Stimulated activated CD8-positive, alpha-beta memory T cell treated with anti-CD3 and anti-CD28 coated beads, Interleukin-2, amount 100 ng/mL, for 48 hours (primary cell): Measurements from ENCODE around the gene CYB5R4.
"Not testable (repeated sequence)": the region's sequence is repeated elsewhere in the genome, so short reads cannot be mapped to it uniquely, and the experiment has no call there.

Experiments used
- DNase-seq, 2 donors: peaks; one replicate each; pipeline ENCODE4 v3.0.0-alpha.2; 2020; ENCODE audit warnings: low read depth in 2 of 2

CYB5R4 gene

DNA sequence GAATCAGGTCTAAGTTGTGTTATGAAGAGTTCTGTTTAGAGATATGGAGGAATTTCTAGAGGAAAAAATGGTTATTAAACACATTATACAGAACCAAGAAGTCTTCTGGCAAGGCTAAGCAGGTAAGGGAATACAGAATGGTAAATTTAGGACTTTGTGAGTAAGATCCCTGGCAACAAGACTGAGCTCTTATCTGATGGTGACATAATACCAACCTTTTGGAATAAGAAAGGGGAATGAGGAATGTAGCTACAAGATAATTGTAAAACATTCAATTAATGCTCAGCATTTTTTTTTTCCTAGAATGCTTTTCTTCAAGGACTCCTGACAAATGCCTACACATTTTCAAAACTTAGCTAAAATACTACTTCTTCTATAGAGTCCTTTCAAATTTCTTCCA lies 51.8 kb downstream of the CYB5R4 start:
- no peak for DNase-seq

DNA sequence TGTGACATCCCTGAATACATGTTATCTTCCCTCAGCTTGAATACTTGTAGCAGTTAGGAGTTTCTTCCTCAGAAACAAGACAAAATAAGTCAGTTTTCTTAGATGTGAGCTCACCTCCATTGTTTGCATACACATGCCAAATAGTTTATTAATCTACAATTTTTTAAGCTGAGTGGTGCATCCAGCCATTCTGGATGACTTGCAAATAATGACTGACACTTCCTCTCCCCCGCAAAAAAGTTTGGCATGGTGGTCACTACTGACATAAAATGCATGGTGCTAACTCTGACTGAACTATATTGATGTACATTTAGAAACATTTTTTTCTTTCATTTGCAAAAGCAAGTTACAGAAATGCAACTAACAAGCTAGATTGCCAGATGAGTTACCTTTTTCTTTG lies 55.5 kb downstream of the CYB5R4 start:
- no peak for DNase-seq

GRCh38 chr6:83917001-83917400 lies 57.5 kb downstream of the CYB5R4 start:
- DNase-seq, result no peak

DNA sequence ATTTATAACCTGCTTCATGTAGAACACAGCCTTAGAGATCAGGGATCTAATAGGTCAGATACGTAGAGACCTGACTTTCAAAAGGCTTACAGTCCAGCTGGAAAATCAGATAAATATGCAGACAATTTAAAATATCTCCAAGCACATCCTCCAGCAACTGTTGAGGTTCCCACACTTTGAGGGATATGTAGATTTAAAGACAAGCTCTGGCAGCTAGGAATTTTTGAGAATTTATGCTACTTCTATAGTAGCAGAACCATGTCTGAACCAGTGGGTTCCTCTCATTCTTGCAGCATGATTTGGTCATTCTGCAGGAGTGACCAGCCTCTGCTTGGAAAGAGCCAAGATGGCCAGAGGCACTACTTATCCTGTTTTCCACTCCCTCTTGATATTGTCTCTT lies 60.5 kb downstream of the CYB5R4 start:
- no peak for DNase-seq

GRCh38 chr6:83921315-83921714 lies 61.8 kb downstream of the CYB5R4 start:
- DNase-seq, result no peak

GRCh38 chr6:83927470-83927869 lies 68.0 kb downstream of the CYB5R4 start:
- DNase-seq, result no peak

DNA sequence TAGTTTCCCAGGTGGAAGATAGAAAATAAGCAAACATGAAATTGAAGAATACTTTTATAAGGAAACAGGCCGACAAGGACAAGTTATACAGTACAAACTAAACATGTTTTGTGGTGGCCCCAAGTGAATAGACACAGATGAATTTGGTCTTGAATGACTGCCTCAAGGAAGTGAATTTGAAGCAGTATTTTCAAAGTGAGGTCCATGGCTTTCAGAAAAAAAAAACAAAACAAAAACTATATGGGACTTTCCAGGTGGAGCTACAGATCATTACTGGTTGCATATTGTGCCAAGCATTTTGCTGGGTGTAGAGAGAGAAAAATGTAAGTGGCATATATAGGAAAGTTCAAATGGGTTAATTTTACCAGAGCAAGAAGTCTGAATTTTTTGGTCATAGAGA lies 68.8 kb downstream of the CYB5R4 start:
- DNase-seq, result no peak

DNA sequence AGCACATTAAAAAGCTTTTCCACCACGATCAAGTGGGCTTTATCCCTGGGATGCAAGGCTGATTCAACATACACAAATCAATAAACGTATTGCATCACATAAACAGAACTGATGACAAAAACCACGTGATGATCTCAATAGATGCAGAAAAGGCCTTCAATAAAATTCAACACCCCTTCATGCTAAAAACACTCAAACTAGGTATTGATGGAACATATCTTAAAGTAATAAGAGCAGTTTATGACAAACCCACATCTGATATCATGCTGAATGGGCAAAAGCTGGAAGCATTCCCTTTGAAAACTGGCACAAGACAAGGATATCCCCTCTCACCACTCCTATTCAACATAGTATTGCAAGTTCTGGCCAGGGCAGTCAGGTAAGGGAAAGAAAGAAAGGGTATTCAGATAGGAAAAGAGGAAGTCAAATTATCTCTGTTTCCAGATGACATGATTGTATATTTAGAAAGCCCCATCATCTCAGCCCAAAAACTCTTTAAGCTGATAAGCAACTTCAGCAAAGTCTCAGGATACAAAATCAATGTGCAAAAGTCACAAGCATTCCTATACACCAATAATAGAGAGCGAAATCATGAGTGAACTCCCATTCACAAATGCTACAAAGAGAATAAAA lies 86.8 kb downstream of the CYB5R4 start:
- DNase-seq, result not testable (repeated sequence)

- not testable (repeated sequence) for DNase-seq
Measured at GRCh38 chr6:83947983-83948382, 88.5 kb downstream of the CYB5R4 start.

DNA sequence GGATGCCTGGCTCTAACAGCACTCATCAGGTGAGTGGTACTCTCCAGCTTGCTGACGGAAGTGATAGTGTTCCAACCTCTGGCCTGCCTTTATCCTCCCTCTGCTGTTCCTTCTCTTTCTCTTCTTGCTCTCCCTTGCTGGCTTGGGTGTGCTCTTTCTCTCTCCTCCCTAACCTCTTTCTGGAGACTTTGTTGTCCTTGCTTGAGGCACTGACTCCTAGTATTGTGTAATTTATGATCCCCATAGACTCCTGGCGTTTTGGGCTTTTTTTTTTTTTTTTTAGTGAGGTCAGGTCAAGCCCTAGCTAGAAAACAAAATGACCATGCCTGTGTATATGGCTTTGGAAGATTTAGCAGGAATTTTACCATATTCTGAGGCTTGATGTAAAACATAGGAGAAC lies 89.4 kb downstream of the CYB5R4 start:
- no peak for DNase-seq

DNA sequence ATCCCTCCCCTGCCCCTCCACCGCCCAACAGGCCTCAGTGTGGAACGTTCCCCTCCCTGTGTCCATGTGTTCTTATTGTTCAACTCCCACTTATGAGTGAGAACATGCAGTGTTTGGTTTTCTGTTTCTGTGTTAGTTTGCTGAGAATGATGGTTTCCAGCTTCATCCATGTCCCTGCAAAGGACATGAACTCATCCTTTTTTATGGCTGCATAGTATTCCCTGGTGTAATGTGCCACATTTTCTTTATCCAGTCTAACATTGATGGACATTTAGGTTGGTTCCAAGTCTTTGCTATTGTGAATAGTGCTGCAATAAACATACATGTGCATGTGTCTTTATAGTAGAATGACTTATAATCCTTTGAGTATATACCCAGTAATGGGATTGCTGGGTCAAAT lies 91.9 kb downstream of the CYB5R4 start:
- DNase-seq, result not testable (repeated sequence)

GRCh38 chr6:83952830-83953229 lies 93.3 kb downstream of the CYB5R4 start:
- DNase-seq, result no peak

DNA sequence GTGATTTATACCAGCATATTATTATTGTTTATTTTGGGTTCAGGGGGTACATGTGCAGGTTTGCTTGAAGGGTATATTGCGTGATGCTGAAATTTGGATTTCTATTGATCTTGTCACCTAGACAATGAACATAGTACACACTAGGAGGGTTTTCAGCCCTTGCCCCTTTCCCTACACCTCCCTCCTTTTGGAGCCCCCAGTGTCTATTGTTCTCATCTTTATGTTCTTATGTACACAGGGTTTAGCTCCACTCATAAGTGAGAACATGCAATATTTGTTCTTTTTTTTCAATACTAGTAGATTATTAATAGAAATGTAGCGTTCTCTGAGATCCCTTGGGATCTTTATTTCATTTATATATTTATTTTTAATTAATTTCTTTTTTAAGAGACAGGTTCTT lies 94.9 kb downstream of the CYB5R4 start:
- no peak for DNase-seq

GRCh38 chr6:83958241-83958685 lies 98.8 kb downstream of the CYB5R4 start:
- no peak for DNase-seq

GRCh38 chr6:83960664-83961063 lies 101.2 kb downstream of the CYB5R4 start:
- DNase-seq, result no peak

GRCh38 chr6:83962582-83962981 lies 103.1 kb downstream of the CYB5R4 start:
- no peak for DNase-seq

DNA sequence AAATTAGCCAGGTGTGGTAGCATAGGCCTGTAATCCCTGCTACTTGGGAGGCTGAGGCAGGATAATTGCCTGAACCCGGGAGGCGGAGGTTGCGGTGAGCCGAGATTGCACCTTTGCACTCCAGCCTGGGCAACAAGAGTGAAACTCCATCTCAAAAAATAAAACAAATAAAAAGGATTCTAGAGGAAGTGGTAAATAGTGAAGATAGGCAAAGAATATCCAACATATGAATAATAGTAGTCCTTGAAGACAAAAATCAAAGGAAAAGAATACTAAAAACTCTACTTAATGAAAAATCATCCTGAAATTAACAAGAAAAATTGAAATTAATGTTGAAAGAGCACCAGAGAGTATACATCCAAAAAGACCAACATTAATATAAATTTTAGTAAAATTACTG lies 107.0 kb downstream of the CYB5R4 start:
- DNase-seq, result no peak

- DNase-seq, result no peak
Measured at GRCh38 chr6:83970582-83970981, 111.1 kb downstream of the CYB5R4 start.

GRCh38 chr6:83974409-83975050 lies 115.0 kb downstream of the CYB5R4 start:
- DNase-seq, result no peak

GRCh38 chr6:83976037-83976755 lies 116.7 kb downstream of the CYB5R4 start:
- no peak for DNase-seq

- DNase-seq, result no peak
Measured at GRCh38 chr6:83976871-83977270, 117.4 kb downstream of the CYB5R4 start.

- DNase-seq, result no peak
Measured at GRCh38 chr6:83978324-83978734, 118.8 kb downstream of the CYB5R4 start.

DNA sequence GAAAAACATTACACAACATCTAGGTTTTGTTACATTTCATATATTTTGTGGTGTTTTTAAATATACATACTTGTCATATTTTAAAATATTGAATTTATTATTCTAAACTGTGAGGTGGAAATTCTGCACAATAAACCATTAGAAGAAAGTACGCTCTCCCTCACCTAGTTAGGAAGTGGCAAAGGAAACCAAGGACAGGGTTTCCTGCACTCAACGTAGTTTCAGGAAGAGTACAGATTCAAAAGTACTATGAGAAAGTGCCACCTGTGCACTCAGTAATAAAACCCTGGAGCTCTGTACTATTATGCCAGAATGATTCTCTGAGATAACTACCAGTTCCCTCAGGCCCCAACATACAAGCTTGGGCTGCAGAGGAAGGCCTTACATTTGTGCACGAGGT lies 119.5 kb downstream of the CYB5R4 start:
- DNase-seq, result no peak
